ENCODE results near the gene ACTL7A.
A peak's percentile ranks its signal among the peaks of the same experiment; 100 is the strongest.
"Not testable (repeated sequence)": the region's sequence is repeated elsewhere in the genome, so short reads cannot be mapped to it uniquely, and the experiment has no call there.

The ACTL7A gene

GRCh38 chr9:108882052-108882888 lies 20.2 kb downstream of the ACTL7A start:
- in situ Hi-C loops (cut with HindIII; ENCODE audit: low sequenced_read_pairs): no loop called here
- no peak for TF ChIP-seq CTCF (IDR thresholded peaks at IDR 0.05; ENCODE audit: low read depth, low read length)
- DNase-seq (ENCODE audit: low read depth, low spot score): no peak
- no peak overlapping the region for H3K4me3 ChIP-seq (ENCODE audit: low read depth, low read length)

GRCh38 chr9:108883085-108883484 lies 21.0 kb downstream of the ACTL7A start:
- DNase-seq (ENCODE audit: low read depth, low spot score): no peak
- no peak for TF ChIP-seq CTCF (IDR thresholded peaks at IDR 0.05; ENCODE audit: low read depth, low read length)
- H3K4me3 ChIP-seq (ENCODE audit: low read depth, low read length): no peak overlapping the region
- in situ Hi-C loops (cut with HindIII; ENCODE audit: low sequenced_read_pairs): no loop called here

- H3K4me3 ChIP-seq (ENCODE audit: low read depth, low read length): no peak overlapping the region
- in situ Hi-C loops (cut with HindIII; ENCODE audit: low sequenced_read_pairs): no loop called here
- TF ChIP-seq CTCF (IDR thresholded peaks at IDR 0.05; ENCODE audit: low read depth, low read length): no peak
Measured at GRCh38 chr9:108884701-108885100, 22.6 kb downstream of the ACTL7A start.

GRCh38 chr9:108885643-108886348 lies 23.7 kb downstream of the ACTL7A start:
- H3K4me3 ChIP-seq (ENCODE audit: low read depth, low read length): no peak overlapping the region
- in situ Hi-C loops (cut with HindIII; ENCODE audit: low sequenced_read_pairs): no loop called here
- no peak for TF ChIP-seq CTCF (IDR thresholded peaks at IDR 0.05; ENCODE audit: low read depth, low read length)
- DNase-seq (ENCODE audit: low read depth, low spot score): peak; percentile 81

More at GRCh38 chr9:108884701-108885100, 22.6 kb downstream of the ACTL7A start:
- DNase-seq (ENCODE audit: low read depth, low spot score): no peak

GRCh38 chr9:108886594-108887271 lies 24.7 kb downstream of the ACTL7A start:
- H3K4me3 ChIP-seq (ENCODE audit: low read depth, low read length); in situ Hi-C loops (cut with HindIII; ENCODE audit: low sequenced_read_pairs); DNase-seq (ENCODE audit: low read depth, low spot score): not testable (repeated sequence)

- no peak overlapping the region for H3K4me3 ChIP-seq (ENCODE audit: low read depth, low read length)
- peak; percentile 24 for TF ChIP-seq CTCF (IDR thresholded peaks at IDR 0.05; ENCODE audit: low read depth, low read length)
- peak; percentile 37 for DNase-seq (ENCODE audit: low read depth, low spot score)
- in situ Hi-C loops (cut with HindIII; ENCODE audit: low sequenced_read_pairs): no loop called here
Measured at GRCh38 chr9:108889649-108890067, 27.6 kb downstream of the ACTL7A start.
